Mucosa of stomach (tissue), 1 donor: ENCODE results near the gene HCN1.
"Not testable (repeated sequence)": the region's sequence is repeated elsewhere in the genome, so short reads cannot be mapped to it uniquely, and the experiment has no call there.

Experiments used
- H3K27me3 ChIP-seq: one replicate; pipeline ENCODE4 v1.7.0; 2013; ENCODE audit warnings: mild to moderate bottlenecking, low read length; ENCODE audit not compliant: control insufficient read depth, insufficient read depth
- H3K36me3 ChIP-seq: one replicate; pipeline ENCODE4 v1.7.0; 2013; ENCODE audit warnings: low read length; ENCODE audit not compliant: control insufficient read depth, insufficient read depth
- H3K4me1 ChIP-seq: one replicate; pipeline ENCODE4 v1.7.0; 2013; ENCODE audit warnings: mild to moderate bottlenecking, low read length; ENCODE audit not compliant: control insufficient read depth, insufficient read depth
- H3K4me3 ChIP-seq: one replicate; pipeline ENCODE4 v1.7.0; 2013; ENCODE audit warnings: low read length
- H3K9ac ChIP-seq: one replicate; pipeline ENCODE4 v1.7.0; 2013; ENCODE audit warnings: mild to moderate bottlenecking, low read length, moderate library complexity
- H3K9me3 ChIP-seq: one replicate; pipeline ENCODE4 v1.7.0; 2013; ENCODE audit warnings: mild to moderate bottlenecking, low read length, moderate library complexity; ENCODE audit not compliant: control insufficient read depth
- donor health status: Pancreatic carcinoma.

The HCN1 gene

GRCh38 chr5:45336464-45336863 lies 359.7 kb downstream of the HCN1 start:
- Histone ChIP-seq H3K27me3 (no peaks in the 10 kb centered on the region), H3K4me1 (no peaks in the 10 kb centered on the region), H3K9me3 (no peaks in the 10 kb centered on the region), H3K4me3 (no peak overlapping the region), H3K36me3 (no peaks in the 10 kb centered on the region), H3K9ac (no peak overlapping the region)

GRCh38 chr5:45335978-45336377 lies 360.2 kb downstream of the HCN1 start:
- H3K9me3 ChIP-seq, result no peaks in the 10 kb centered on the region
- no peak overlapping the region for H3K9ac ChIP-seq
- H3K27me3 ChIP-seq, result no peaks in the 10 kb centered on the region
- H3K36me3 ChIP-seq, result no peaks in the 10 kb centered on the region
- no peak overlapping the region for H3K4me3 ChIP-seq
- no peaks in the 10 kb centered on the region for H3K4me1 ChIP-seq

- H3K4me3 ChIP-seq, result no peak overlapping the region
- no peaks in the 10 kb centered on the region for H3K9me3 ChIP-seq
- no peaks in the 10 kb centered on the region for H3K36me3 ChIP-seq
- H3K9ac ChIP-seq, result no peak overlapping the region
- H3K4me1 ChIP-seq, result no peaks in the 10 kb centered on the region
- no peaks in the 10 kb centered on the region for H3K27me3 ChIP-seq
These were observed 360.8 kb downstream of the HCN1 start for GRCh38 chr5:45335346-45335745.

GRCh38 chr5:45334939-45335338 lies 361.2 kb downstream of the HCN1 start:
- no peaks in the 10 kb centered on the region for H3K36me3 ChIP-seq
- H3K27me3 ChIP-seq, result no peaks in the 10 kb centered on the region
- H3K9me3 ChIP-seq, result no peaks in the 10 kb centered on the region
- no peak overlapping the region for H3K9ac ChIP-seq
- H3K4me1 ChIP-seq, result no peaks in the 10 kb centered on the region
- H3K4me3 ChIP-seq, result no peak overlapping the region

- not testable (repeated sequence) for H3K36me3 ChIP-seq, H3K9ac ChIP-seq
These were observed 383.6 kb downstream of the HCN1 start for GRCh38 chr5:45312627-45313026.

GRCh38 chr5:45295231-45295630 lies 400.9 kb downstream of the HCN1 start:
- Histone ChIP-seq H3K9me3 (no peaks in the 10 kb centered on the region), H3K36me3 (no peaks in the 10 kb centered on the region), H3K27me3 (no peaks in the 10 kb centered on the region), H3K4me1 (no peaks in the 10 kb centered on the region), H3K4me3 (no peak overlapping the region), H3K9ac (no peak overlapping the region)

More at GRCh38 chr5:45312627-45313026, 383.6 kb downstream of the HCN1 start:
- not testable (repeated sequence) for H3K4me1 ChIP-seq, H3K4me3 ChIP-seq, H3K27me3 ChIP-seq, H3K9me3 ChIP-seq

- Histone ChIP-seq H3K9ac (no peak overlapping the region), H3K36me3 (no peaks in the 10 kb centered on the region), H3K27me3 (no peaks in the 10 kb centered on the region), H3K9me3 (no peaks in the 10 kb centered on the region), H3K4me1 (no peaks in the 10 kb centered on the region), H3K4me3 (no peak overlapping the region)
These were observed 407.4 kb downstream of the HCN1 start for GRCh38 chr5:45288746-45289145.

- Histone ChIP-seq H3K9me3 (no peaks in the 10 kb centered on the region), H3K9ac (no peak overlapping the region), H3K4me1 (no peaks in the 10 kb centered on the region), H3K36me3 (no peaks in the 10 kb centered on the region), H3K4me3 (no peak overlapping the region), H3K27me3 (no peaks in the 10 kb centered on the region)
These were observed 411.7 kb downstream of the HCN1 start for GRCh38 chr5:45284436-45284835.

- H3K9ac ChIP-seq, result no peak overlapping the region
- H3K27me3 ChIP-seq, result no peaks in the 10 kb centered on the region
- no peaks in the 10 kb centered on the region for H3K36me3 ChIP-seq
- H3K4me1 ChIP-seq, result no peaks in the 10 kb centered on the region
- no peaks in the 10 kb centered on the region for H3K9me3 ChIP-seq
- no peak overlapping the region for H3K4me3 ChIP-seq
These were observed 415.1 kb downstream of the HCN1 start for GRCh38 chr5:45281081-45281480.

GRCh38 chr5:45279109-45279508 lies 417.1 kb downstream of the HCN1 start:
- Histone ChIP-seq H3K4me3 (no peak overlapping the region), H3K4me1 (no peaks in the 10 kb centered on the region), H3K9me3 (no peaks in the 10 kb centered on the region)

GRCh38 chr5:45277860-45278259 lies 418.3 kb downstream of the HCN1 start:
- no peaks in the 10 kb centered on the region for H3K36me3 ChIP-seq
- H3K4me1 ChIP-seq, result no peaks in the 10 kb centered on the region
- H3K9ac ChIP-seq, result no peak overlapping the region
- H3K27me3 ChIP-seq, result no peaks in the 10 kb centered on the region
- no peak overlapping the region for H3K4me3 ChIP-seq
- no peaks in the 10 kb centered on the region for H3K9me3 ChIP-seq

More at GRCh38 chr5:45279109-45279508, 417.1 kb downstream of the HCN1 start:
- H3K36me3 ChIP-seq, result no peaks in the 10 kb centered on the region
- H3K9ac ChIP-seq, result no peak overlapping the region
- no peaks in the 10 kb centered on the region for H3K27me3 ChIP-seq

GRCh38 chr5:45274241-45274640 lies 421.9 kb downstream of the HCN1 start:
- no peaks in the 10 kb centered on the region for H3K27me3 ChIP-seq
- H3K4me3 ChIP-seq, result no peak overlapping the region
- no peaks in the 10 kb centered on the region for H3K4me1 ChIP-seq
- no peak overlapping the region for H3K9ac ChIP-seq
- no peaks in the 10 kb centered on the region for H3K9me3 ChIP-seq
- H3K36me3 ChIP-seq, result no peaks in the 10 kb centered on the region

GRCh38 chr5:45271626-45272025 lies 424.6 kb downstream of the HCN1 start:
- Histone ChIP-seq H3K9me3 (no peaks in the 10 kb centered on the region), H3K27me3 (no peaks in the 10 kb centered on the region), H3K36me3 (no peaks in the 10 kb centered on the region), H3K9ac (no peak overlapping the region), H3K4me3 (no peak overlapping the region), H3K4me1 (no peaks in the 10 kb centered on the region)
